NCI-H345 treated with DMSO at 0.1 percent for 48 hours (cell line): ENCODE measurements around the gene OLA1.

Experiments used
- DNase-seq: peaks from one replicate; lab custom pipeline; 2025; ENCODE audit not compliant: unreplicated experiment; lab: John Stamatoyannopoulos, UW

The OLA1 gene

GRCh38 chr2:174122185-174122584 is 126.1 kb downstream of the OLA1 start:
- no peak for DNase-seq

GRCh38 chr2:174121612-174122011 is 126.7 kb downstream of the OLA1 start:
- DNase-seq = no peak

- DNase-seq = no peak
Observed at GRCh38 chr2:174121175-174121574, 127.2 kb downstream of the OLA1 start.

GRCh38 chr2:174120346-174120745 is 128.0 kb downstream of the OLA1 start:
- no peak for DNase-seq

- no peak for DNase-seq
Observed at GRCh38 chr2:174117951-174118930, 130.1 kb downstream of the OLA1 start.

- DNase-seq = no peak
Observed at GRCh38 chr2:174112073-174112472, 136.3 kb downstream of the OLA1 start.

- DNase-seq = no peak
Observed at GRCh38 chr2:174108579-174108978, 139.8 kb downstream of the OLA1 start.

- DNase-seq = no peak
Observed at GRCh38 chr2:174106736-174107135, 141.6 kb downstream of the OLA1 start.

- no peak for DNase-seq
Observed at GRCh38 chr2:174094542-174094941, 153.8 kb downstream of the OLA1 start.

- no peak for DNase-seq
Observed at GRCh38 chr2:174090476-174090875, 157.9 kb downstream of the OLA1 start.

- DNase-seq = no peak
Observed at GRCh38 chr2:174088706-174089460, 159.4 kb downstream of the OLA1 start.

GRCh38 chr2:174086708-174087107 is 161.6 kb downstream of the OLA1 start:
- no peak for DNase-seq

- no peak for DNase-seq
Observed at GRCh38 chr2:174085781-174086180, 162.6 kb downstream of the OLA1 start.

GRCh38 chr2:174083843-174084458 is 164.4 kb downstream of the OLA1 start:
- DNase-seq = no peak

- no peak for DNase-seq
Observed at GRCh38 chr2:174080672-174081121, 167.6 kb downstream of the OLA1 start.

- no peak for DNase-seq
Observed at GRCh38 chr2:174078275-174078674, 170.1 kb downstream of the OLA1 start.

GRCh38 chr2:174076975-174077374 is 171.4 kb downstream of the OLA1 start:
- peak; percentile 31 for DNase-seq

- no peak for DNase-seq
Observed at GRCh38 chr2:174076040-174076439, 172.3 kb downstream of the OLA1 start.

GRCh38 chr2:174074831-174075230 is 173.5 kb downstream of the OLA1 start:
- DNase-seq = no peak

- no peak for DNase-seq
Observed at GRCh38 chr2:174072857-174073256, 175.5 kb downstream of the OLA1 start.

GRCh38 chr2:174072069-174072468 is 176.3 kb downstream of the OLA1 start:
- DNase-seq = no peak
